WTC11 (cell line): ENCODE data around the gene LAMA5. TPM values are rescaled to one million over a fixed set of nuclear protein-coding genes. Genes with fewer than 3 reads are reported as not detected.

Experiments used
- ATAC-seq: fragments of 200-7000 bp; cut with Tn5 transposase; 2 replicates; pipeline ENCODE4 v1.10.0; 2021; ENCODE audit warnings: mild to moderate bottlenecking, moderate library complexity
- CTCF ChIA-PET: fragments of 300-600 bp; sonication (Branson Sonifier 250); formaldehyde crosslinking; loops from one replicate; lab custom pipeline; 2021; ENCODE audit warnings: antibody characterized with exemption; lab: Charles Lee
- POLR2A ChIA-PET: fragments of 350-600 bp; sonication (Branson Sonifier 250); formaldehyde crosslinking; loops from one replicate; lab custom pipeline; 2021; ENCODE audit warnings: antibody characterized with exemption; lab: Charles Lee
- DNase-seq: peaks from one replicate; pipeline ENCODE4 v3.0.0; 2021; ENCODE audit warnings: low spot score
- H3K27ac Mint-ChIP-seq: 2 replicates; pipeline ENCODE4 v1.8.0; 2021; ENCODE audit warnings: mixed read lengths
- H3K27me3 Mint-ChIP-seq: 2 replicates; pipeline ENCODE4 v1.8.0; 2021; ENCODE audit warnings: low read depth, mild to moderate bottlenecking, moderate library complexity, mixed read lengths
- H3K36me3 Mint-ChIP-seq: 2 replicates; pipeline ENCODE4 v1.8.0; 2021; ENCODE audit warnings: mixed read lengths
- H3K4me1 Mint-ChIP-seq: 2 replicates; pipeline ENCODE4 v1.8.0; 2022; ENCODE audit warnings: mixed read lengths
- H3K4me3 Mint-ChIP-seq: 2 replicates; pipeline ENCODE4 v1.8.0; 2021; ENCODE audit warnings: mild to moderate bottlenecking, moderate library complexity, mixed read lengths
- H3K9me3 Mint-ChIP-seq: 2 replicates; pipeline ENCODE4 v1.8.0; 2021; ENCODE audit warnings: mixed read lengths
- AFF4 ChIP-seq: sonication (generic); formaldehyde crosslinking; IDR thresholded peaks from 2 replicates; pipeline ENCODE4 v1.8.1; 2023; ENCODE audit warnings: mild to moderate bottlenecking, missing genetic modification reagents, borderline replicate concordance
- ATF6 ChIP-seq: sonication (generic); formaldehyde crosslinking; IDR thresholded peaks from 2 replicates; pipeline ENCODE4 v1.8.1; 2023; ENCODE audit warnings: mild to moderate bottlenecking, missing genetic modification reagents
- CBFB ChIP-seq: sonication (generic); formaldehyde crosslinking; IDR thresholded peaks from 2 replicates; pipeline ENCODE4 v1.8.1; 2022; ENCODE audit warnings: mild to moderate bottlenecking, low read depth, missing genetic modification reagents
- E2F4 ChIP-seq: sonication (generic); formaldehyde crosslinking; IDR thresholded peaks from 2 replicates; pipeline ENCODE4 v1.8.1; 2022; ENCODE audit warnings: low read depth, mild to moderate bottlenecking, moderate library complexity, missing genetic modification reagents, borderline replicate concordance
- E2F5 ChIP-seq: sonication (generic); formaldehyde crosslinking; IDR thresholded peaks from 2 replicates; pipeline ENCODE4 v1.8.1; 2022; ENCODE audit warnings: mild to moderate bottlenecking, moderate library complexity, missing genetic modification reagents
- ESRRA ChIP-seq: sonication (generic); formaldehyde crosslinking; IDR thresholded peaks from 2 replicates; pipeline ENCODE4 v1.8.1; 2022; ENCODE audit warnings: mild to moderate bottlenecking, missing genetic modification reagents, borderline replicate concordance
- FOXK1 ChIP-seq: sonication (generic); formaldehyde crosslinking; IDR thresholded peaks from 2 replicates; pipeline ENCODE4 v1.8.0; 2022; ENCODE audit warnings: mild to moderate bottlenecking, moderate library complexity, missing genetic modification reagents
- FOXP1 ChIP-seq: sonication (generic); formaldehyde crosslinking; IDR thresholded peaks from 2 replicates; pipeline ENCODE4 v1.8.0; 2022; ENCODE audit warnings: missing genetic modification reagents, mild to moderate bottlenecking, moderate library complexity, borderline replicate concordance
- FOXP4 ChIP-seq: sonication (generic); formaldehyde crosslinking; IDR thresholded peaks from 2 replicates; pipeline ENCODE4 v1.8.0; 2022; ENCODE audit warnings: mild to moderate bottlenecking, missing genetic modification reagents
- HMGXB4 ChIP-seq: sonication (generic); formaldehyde crosslinking; IDR thresholded peaks from 2 replicates; pipeline ENCODE4 v1.8.1; 2023; ENCODE audit warnings: mild to moderate bottlenecking, moderate library complexity, missing genetic modification reagents
- IRF2 ChIP-seq: sonication (generic); formaldehyde crosslinking; IDR thresholded peaks from 2 replicates; pipeline ENCODE4 v1.8.0; 2022; ENCODE audit warnings: low read depth, missing genetic modification reagents, borderline replicate concordance
- JAZF1 ChIP-seq: fragments of 250-450 bp; sonication (Bioruptor Pico); IDR thresholded peaks from 2 replicates; pipeline ENCODE4 v1.9.0; 2021; ENCODE audit warnings: moderate library complexity, mild to moderate bottlenecking, inconsistent platforms
- MXD4 ChIP-seq: fragments of 250-450 bp; sonication (Bioruptor Pico); IDR thresholded peaks from 2 replicates; pipeline ENCODE4 v1.8.0; 2021; ENCODE audit warnings: mild to moderate bottlenecking, moderate library complexity, borderline replicate concordance
- SP1 ChIP-seq: sonication (generic); formaldehyde crosslinking; conservative IDR thresholded peaks from 2 replicates; pipeline ENCODE4 v1.8.1; 2022; ENCODE audit warnings: missing genetic modification reagents
- TEAD1 ChIP-seq: sonication (generic); formaldehyde crosslinking; IDR thresholded peaks from 2 replicates; pipeline ENCODE4 v1.8.0; 2022; ENCODE audit warnings: mild to moderate bottlenecking, missing genetic modification reagents
- ZNF281 ChIP-seq: sonication (generic); formaldehyde crosslinking; IDR thresholded peaks from 2 replicates; pipeline ENCODE4 v1.8.0; 2023; ENCODE audit warnings: mild to moderate bottlenecking, missing genetic modification reagents
- ZNF317 ChIP-seq: sonication (generic); formaldehyde crosslinking; IDR thresholded peaks from 2 replicates; pipeline ENCODE4 v1.8.1; 2023; ENCODE audit warnings: low read depth, mild to moderate bottlenecking, moderate library complexity, missing genetic modification reagents, borderline replicate concordance
- ZNF423 ChIP-seq: fragments of 250-450 bp; sonication (Bioruptor Pico); IDR thresholded peaks from 2 replicates; pipeline ENCODE4 v2.1.2; 2022; ENCODE audit warnings: mild to moderate bottlenecking, moderate library complexity
- ZSCAN18 ChIP-seq: fragments of 250-450 bp; sonication (Bioruptor Pico); IDR thresholded peaks from 2 replicates; pipeline ENCODE4 v2.1.2; 2022; ENCODE audit warnings: mild to moderate bottlenecking, moderate library complexity
- total RNA-seq: library from RNA; stranded (reverse); gene quantifications from 3 replicates; pipeline ENCODE4 v1.2.3, GENCODE V29; 2021

Gene LAMA5
- total RNA-seq, 1 experiment from 2014 or later = 329 TPM

GRCh38 chr20:62407221-62407992, 40.3 kb upstream of the LAMA5 start, which contains the start of gene CABLES2:
Gene CABLES2, minus strand, starts transcription at chr20:62407285. Its CDS starts 9 bp downstream, at chr20:62407276.
- Mint-ChIP-seq H3K27ac (no peak within 1 kb of the TSS), H3K9me3 (no peaks in the 10 kb centered on the region)
- TF ChIP-seq FOXK1 (0 out of 2 replicates have a peak, but pooled peaks have one; percentile 40), SP1 (CRISPR knock-in tag) (peak; percentile 87), CBFB (CRISPR knock-in tag) (no peak), TEAD1 (CRISPR knock-in tag) (no peak), ZNF423 (CRISPR knock-in tag) (no peak; the same call in 1 of the 2 replicates), ZNF317 (CRISPR knock-in tag) (no peak), E2F4 (no peak), IRF2 (CRISPR knock-in tag) (no peak), E2F5 (CRISPR knock-in tag) (peak; percentile 95), ZNF281 (CRISPR knock-in tag) (no peak), AFF4 (CRISPR knock-in tag) (no peak), JAZF1 (no peak), FOXP4 (CRISPR knock-in tag) (0 out of 2 replicates have a peak, but pooled peaks have one; percentile 45), ATF6 (CRISPR knock-in tag) (0 out of 2 replicates have a peak, but pooled peaks have one; percentile 27), MXD4 (CRISPR knock-in tag) (no peak), ESRRA (CRISPR knock-in tag) (peak; percentile 56; the same call in 1 of the 2 replicates), ZSCAN18 (CRISPR knock-in tag) (no peak), FOXP1 (CRISPR knock-in tag) (no peak), HMGXB4 (CRISPR knock-in tag) (0 out of 2 replicates have a peak, but pooled peaks have one; percentile 52)

More at GRCh38 chr20:62407221-62407992, 40.3 kb upstream of the LAMA5 start, which contains the start of gene CABLES2:
- DNase-seq (peak; percentile 93), ATAC-seq (peak; percentile 81)
- peaks cover 9% of the 10 kb centered on the region for H3K4me1 Mint-ChIP-seq
- POLR2A ChIA-PET = no interaction called here
- no peaks in the 10 kb centered on the region for H3K36me3 Mint-ChIP-seq
- peak within 1 kb of the TSS; percentile 67 for H3K4me3 Mint-ChIP-seq
- CTCF ChIA-PET = no interaction called here
- peaks cover 5% of the 10 kb centered on the region for H3K27me3 Mint-ChIP-seq
